Cardiac muscle cell (in vitro differentiated cells and primary cell): ENCODE results near the gene LIPI. TPM values are rescaled to one million over a fixed set of nuclear protein-coding genes. Genes with fewer than 3 reads are reported as not detected.

ENCODE experiments used
- DNase-seq, 2 donors: peaks; one replicate each; pipeline versions ENCODE4 v3.0.0 to v3.0.0-alpha.2; 2010 to 2017; ENCODE audit warnings: low read depth in 1 of 2, low spot score in 1 of 2
- H3K27ac ChIP-seq: fragments of 200-600 bp; sonication (generic); 2 replicates; pipeline ENCODE4 v1.5.1; 2016
- H3K27me3 ChIP-seq: fragments of 200-600 bp; sonication (generic); 2 replicates; pipeline ENCODE4 v1.6.0; 2016; ENCODE audit warnings: control low read depth
- H3K36me3 ChIP-seq: fragments of 200-600 bp; sonication (generic); 2 replicates; pipeline ENCODE4 v1.5.1; 2016; ENCODE audit warnings: control low read depth
- H3K4me1 ChIP-seq: fragments of 200-600 bp; sonication (generic); 2 replicates; pipeline ENCODE4 v1.8.1; 2017; ENCODE audit warnings: low read depth, mild to moderate bottlenecking, mixed run types
- H3K4me3 ChIP-seq: fragments of 200-600 bp; sonication (generic); 2 replicates; pipeline ENCODE4 v1.5.1; 2016; ENCODE audit warnings: mild to moderate bottlenecking
- H3K9me3 ChIP-seq: fragments of 200-600 bp; sonication (generic); 2 replicates; pipeline ENCODE4 v1.5.1; 2017; ENCODE audit warnings: low read depth, mild to moderate bottlenecking, control low read depth
- polyA plus RNA-seq: library from polyadenylated mRNA; unstranded; fragments of >200 nt; fragmentation: Nextera tagmentation; extraction: Ambion mirVana; gene quantifications from 2 replicates; pipeline ENCODE4 v1.2.1, GENCODE V29; 2016
- total RNA-seq: library from RNA; depleted of rRNA; stranded (reverse); fragments of >200 nt; gene quantifications from 2 replicates; pipeline ENCODE4 v1.2.3, GENCODE V29; 2016
- TF ChIP-seq, protein P1 (sequence below): IDR thresholded peaks from 2 replicates; pipeline ENCODE4 v1.5.1; 2012; ENCODE audit warnings: low read depth, mild to moderate bottlenecking, low read length

LIPI gene
- total and polyA plus RNA-seq, 2 experiments from 2014 or later, result not detected

DNA sequence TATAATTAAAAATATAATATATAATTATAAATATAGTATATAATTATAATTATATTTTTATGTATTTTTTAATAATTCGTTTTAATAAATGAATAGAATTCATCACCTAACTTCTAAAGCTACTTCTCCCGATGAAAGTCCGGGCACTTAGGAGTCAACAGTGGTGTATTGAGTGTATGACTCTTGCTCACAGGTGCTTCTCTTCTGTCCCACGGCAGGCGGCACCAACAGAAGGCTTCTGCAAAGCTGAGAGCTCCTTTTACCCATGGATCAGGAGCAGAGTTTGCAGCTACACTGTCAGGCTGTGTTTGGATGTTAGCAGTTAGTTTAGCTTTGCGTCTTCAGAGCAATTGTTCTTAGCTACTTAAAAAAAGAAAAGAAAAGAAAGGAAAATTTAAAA lies 122.4 kb downstream of the LIPI start:
- H3K9me3 ChIP-seq, result no peaks in the 10 kb centered on the region
- no peak overlapping the region for H3K27ac ChIP-seq
- no peak for DNase-seq
- no peaks in the 10 kb centered on the region for H3K36me3 ChIP-seq
- no peaks in the 10 kb centered on the region for H3K4me1 ChIP-seq
- TF ChIP-seq, protein P1, sequence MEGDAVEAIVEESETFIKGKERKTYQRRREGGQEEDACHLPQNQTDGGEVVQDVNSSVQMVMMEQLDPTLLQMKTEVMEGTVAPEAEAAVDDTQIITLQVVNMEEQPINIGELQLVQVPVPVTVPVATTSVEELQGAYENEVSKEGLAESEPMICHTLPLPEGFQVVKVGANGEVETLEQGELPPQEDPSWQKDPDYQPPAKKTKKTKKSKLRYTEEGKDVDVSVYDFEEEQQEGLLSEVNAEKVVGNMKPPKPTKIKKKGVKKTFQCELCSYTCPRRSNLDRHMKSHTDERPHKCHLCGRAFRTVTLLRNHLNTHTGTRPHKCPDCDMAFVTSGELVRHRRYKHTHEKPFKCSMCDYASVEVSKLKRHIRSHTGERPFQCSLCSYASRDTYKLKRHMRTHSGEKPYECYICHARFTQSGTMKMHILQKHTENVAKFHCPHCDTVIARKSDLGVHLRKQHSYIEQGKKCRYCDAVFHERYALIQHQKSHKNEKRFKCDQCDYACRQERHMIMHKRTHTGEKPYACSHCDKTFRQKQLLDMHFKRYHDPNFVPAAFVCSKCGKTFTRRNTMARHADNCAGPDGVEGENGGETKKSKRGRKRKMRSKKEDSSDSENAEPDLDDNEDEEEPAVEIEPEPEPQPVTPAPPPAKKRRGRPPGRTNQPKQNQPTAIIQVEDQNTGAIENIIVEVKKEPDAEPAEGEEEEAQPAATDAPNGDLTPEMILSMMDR, result no peak
- H3K27me3 ChIP-seq, result no peaks in the 10 kb centered on the region
- no peak overlapping the region for H3K4me3 ChIP-seq

DNA sequence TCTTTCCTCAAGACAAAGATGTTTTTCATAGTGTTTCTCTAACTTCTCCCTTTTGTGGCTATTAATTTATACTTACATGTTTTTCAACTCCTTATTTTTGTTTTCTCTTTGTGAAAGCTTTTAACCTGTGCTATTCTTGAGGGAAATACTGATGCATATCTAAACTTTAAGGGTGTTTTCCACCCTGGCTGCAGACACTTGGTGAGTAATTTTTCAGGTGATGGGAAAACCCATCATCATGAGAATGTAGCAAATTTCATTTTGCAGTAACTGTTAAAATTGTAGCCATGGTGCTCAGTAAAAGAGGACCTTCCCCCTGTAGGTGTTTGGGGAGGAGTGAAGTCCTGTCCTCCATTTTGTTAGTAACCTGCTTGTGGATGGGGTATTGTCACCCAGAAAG lies 124.2 kb downstream of the LIPI start:
- no peak for DNase-seq
- Histone ChIP-seq H3K36me3 (no peaks in the 10 kb centered on the region), H3K9me3 (no peaks in the 10 kb centered on the region), H3K4me3 (no peak overlapping the region), H3K27ac (no peak overlapping the region), H3K4me1 (no peaks in the 10 kb centered on the region), H3K27me3 (no peaks in the 10 kb centered on the region)
- TF ChIP-seq, protein P1, result no peak

DNA sequence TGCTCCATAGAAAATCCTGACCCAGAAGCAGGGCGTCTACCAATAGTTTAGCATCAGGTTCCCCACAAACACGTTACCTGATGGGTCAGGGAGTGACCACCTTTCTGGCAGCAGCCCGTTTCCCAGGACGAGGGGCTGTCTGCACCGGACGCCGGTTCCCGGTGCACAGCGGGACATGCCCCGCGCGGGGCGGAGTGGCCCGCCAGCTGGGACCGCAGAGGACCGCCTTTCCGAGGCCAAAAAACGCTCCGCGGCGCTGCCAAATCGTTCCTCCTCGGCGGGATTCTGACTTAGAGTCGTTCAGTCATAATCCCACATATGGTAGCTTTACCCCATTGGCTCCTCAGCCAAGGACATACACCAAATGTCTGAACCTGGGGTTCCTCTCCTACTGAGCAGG lies 126.1 kb downstream of the LIPI start:
- Histone ChIP-seq H3K4me1 (no peaks in the 10 kb centered on the region), H3K27ac (no peak overlapping the region), H3K9me3 (no peaks in the 10 kb centered on the region), H3K27me3 (no peaks in the 10 kb centered on the region), H3K36me3 (no peaks in the 10 kb centered on the region), H3K4me3 (no peak overlapping the region)
- TF ChIP-seq, protein P1, result no peak
- DNase-seq, result no peak

DNA sequence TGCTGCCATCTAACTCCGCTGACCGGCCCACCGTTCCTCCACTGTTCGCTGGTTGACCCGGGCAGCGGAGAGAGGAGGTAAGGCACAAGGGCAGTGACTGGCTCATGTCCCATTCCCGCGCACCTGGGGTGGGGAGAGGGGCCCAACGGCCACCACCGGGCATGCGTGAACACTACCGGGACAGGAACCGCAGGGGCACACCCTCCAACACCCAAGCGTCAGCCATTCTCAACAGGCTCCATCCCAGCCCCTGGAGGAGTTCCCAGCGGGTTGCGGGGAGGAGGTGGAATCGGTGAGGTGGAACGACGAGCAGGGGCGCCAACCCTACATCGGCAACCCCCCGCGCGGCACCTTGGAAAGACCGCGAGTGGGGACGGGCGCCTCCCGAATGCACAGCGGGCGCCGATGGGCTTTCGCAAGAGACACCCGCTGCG lies 126.7 kb downstream of the LIPI start:
- no peaks in the 10 kb centered on the region for H3K36me3 ChIP-seq
- H3K27ac ChIP-seq, result no peak overlapping the region
- TF ChIP-seq, protein P1, result no peak
- H3K27me3 ChIP-seq, result no peaks in the 10 kb centered on the region
- no peak overlapping the region for H3K4me3 ChIP-seq
- H3K4me1 ChIP-seq, result no peaks in the 10 kb centered on the region
- DNase-seq, result no peak
- H3K9me3 ChIP-seq, result no peaks in the 10 kb centered on the region

DNA sequence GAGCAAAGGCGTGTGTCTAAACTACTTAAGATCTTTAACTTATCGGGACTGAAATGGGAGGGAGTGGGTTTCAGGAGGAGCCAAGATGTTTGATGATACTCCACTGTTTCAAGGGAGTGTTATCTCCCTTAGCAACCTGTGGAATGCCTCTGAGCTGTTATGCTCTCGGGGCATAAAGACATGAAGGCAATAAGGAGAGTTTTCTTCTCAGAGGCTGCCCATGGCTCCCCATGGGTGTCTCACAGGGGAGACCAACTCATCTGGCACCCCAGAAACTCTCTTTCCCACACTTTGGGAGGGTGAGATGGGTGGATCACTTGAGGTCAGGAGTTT lies 130.0 kb downstream of the LIPI start:
- Histone ChIP-seq H3K4me3 (no peak overlapping the region), H3K36me3 (no peaks in the 10 kb centered on the region), H3K9me3 (no peaks in the 10 kb centered on the region), H3K27me3 (no peaks in the 10 kb centered on the region), H3K27ac (no peak overlapping the region), H3K4me1 (no peaks in the 10 kb centered on the region)
- DNase-seq, result no peak
- TF ChIP-seq, protein P1, result no peak

DNA sequence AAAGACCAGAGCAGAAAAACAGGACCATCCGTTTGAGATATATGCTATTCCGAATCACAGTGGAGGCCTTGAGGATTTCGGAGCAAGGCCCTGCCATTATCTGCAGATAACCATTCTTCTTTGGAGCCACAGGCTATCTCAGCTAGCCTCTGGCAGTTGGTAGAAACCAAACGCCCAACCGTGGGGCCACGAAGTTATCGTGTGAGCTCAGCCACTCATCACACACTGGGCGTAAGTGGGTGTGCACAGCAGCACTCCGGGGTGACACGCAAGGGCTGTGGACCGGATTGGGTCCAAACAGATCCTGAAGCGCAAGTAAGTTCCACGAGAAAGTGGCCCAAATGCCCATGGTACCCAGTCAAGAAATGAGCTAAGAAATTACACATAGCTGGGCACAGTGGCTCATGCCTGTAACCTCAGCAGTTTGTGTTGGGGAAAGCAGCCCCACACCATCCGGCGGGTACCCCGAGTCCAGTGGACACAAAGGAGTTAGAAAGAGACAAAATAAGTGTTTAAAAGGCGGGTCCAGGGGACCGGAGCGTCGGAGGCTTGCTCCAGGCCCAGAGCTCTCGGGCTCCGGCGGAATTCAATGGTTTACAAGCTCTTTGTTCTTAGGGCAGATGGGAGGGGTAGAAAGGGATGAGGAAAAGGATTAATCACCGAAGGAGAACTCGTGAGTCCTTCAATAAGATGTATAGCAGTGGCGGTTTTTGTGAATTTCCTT lies 130.6 kb downstream of the LIPI start:
- H3K27ac ChIP-seq, result no peak overlapping the region
- no peaks in the 10 kb centered on the region for H3K4me1 ChIP-seq
- H3K9me3 ChIP-seq, result no peaks in the 10 kb centered on the region
- H3K4me3 ChIP-seq, result no peak overlapping the region
- TF ChIP-seq, protein P1, result no peak
- no peak for DNase-seq
- H3K36me3 ChIP-seq, result no peaks in the 10 kb centered on the region
- no peaks in the 10 kb centered on the region for H3K27me3 ChIP-seq
